Omental fat pad (tissue), 4 donors: Measurements from ENCODE around the gene FNBP1L. TPM values are rescaled to one million over a fixed set of nuclear protein-coding genes. Genes with fewer than 3 reads are reported as not detected.

Experiments
- ATAC-seq: fragments of 150-250 bp; one replicate; pipeline ENCODE4 v1.9.1; 2016; ENCODE audit warnings: mild to moderate bottlenecking, moderate library complexity; ENCODE audit not compliant: low FRiP score
- DNase-seq: peaks from one replicate; pipeline ENCODE4 v3.0.0-alpha.2; 2019; ENCODE audit warnings: low spot score
- total RNA-seq, 4 donors: library from RNA; depleted of rRNA; stranded (reverse); fragments of >200 nt; gene quantifications; one replicate each; pipeline ENCODE4 v1.1.0, GENCODE V29; 2016
- TF ChIP-seq, protein P1 (sequence below), 3 donors: fragments of 450-650 bp; IDR thresholded peaks; one replicate each; pipeline ENCODE4 v1.5.1; 2016 to 2017; ENCODE audit warnings: antibody characterized with exemption in 3 of 3, mild to moderate bottlenecking in 3 of 3, moderate library complexity in 2 of 3

Gene FNBP1L
- total RNA-seq, 4 donors from 2014 or later: 16.7 to 47.1 (median 27.7) TPM

DNA sequence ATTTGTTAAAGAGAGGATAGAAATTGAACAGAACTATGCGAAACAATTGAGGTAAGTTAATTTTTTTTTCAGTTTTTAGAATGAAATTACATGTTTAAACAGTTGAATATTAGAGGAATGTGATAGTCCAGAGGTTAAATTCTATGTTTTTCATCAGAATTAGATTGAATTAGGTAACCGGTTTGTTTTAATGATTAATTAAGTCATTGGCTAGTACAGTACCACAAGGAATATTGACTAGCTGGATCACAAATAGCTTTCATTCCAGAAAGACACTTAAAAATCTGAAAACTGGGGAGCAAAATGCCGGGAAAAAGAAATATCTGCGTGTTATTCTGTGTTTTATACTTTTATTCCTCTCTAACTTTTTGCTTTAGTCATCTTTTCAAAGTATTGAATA is 51.6 kb downstream of the FNBP1L start:
- DNase-seq (no peak), ATAC-seq (no peak)
- TF ChIP-seq, protein P1, sequence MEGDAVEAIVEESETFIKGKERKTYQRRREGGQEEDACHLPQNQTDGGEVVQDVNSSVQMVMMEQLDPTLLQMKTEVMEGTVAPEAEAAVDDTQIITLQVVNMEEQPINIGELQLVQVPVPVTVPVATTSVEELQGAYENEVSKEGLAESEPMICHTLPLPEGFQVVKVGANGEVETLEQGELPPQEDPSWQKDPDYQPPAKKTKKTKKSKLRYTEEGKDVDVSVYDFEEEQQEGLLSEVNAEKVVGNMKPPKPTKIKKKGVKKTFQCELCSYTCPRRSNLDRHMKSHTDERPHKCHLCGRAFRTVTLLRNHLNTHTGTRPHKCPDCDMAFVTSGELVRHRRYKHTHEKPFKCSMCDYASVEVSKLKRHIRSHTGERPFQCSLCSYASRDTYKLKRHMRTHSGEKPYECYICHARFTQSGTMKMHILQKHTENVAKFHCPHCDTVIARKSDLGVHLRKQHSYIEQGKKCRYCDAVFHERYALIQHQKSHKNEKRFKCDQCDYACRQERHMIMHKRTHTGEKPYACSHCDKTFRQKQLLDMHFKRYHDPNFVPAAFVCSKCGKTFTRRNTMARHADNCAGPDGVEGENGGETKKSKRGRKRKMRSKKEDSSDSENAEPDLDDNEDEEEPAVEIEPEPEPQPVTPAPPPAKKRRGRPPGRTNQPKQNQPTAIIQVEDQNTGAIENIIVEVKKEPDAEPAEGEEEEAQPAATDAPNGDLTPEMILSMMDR (IDR thresholded peaks at IDR 0.05): no peak

- DNase-seq (no peak), ATAC-seq (no peak)
- TF ChIP-seq, protein P1 (IDR thresholded peaks at IDR 0.05): no peak
These were observed 52.4 kb downstream of the FNBP1L start for GRCh38 chr1:93500275-93500674.

DNA sequence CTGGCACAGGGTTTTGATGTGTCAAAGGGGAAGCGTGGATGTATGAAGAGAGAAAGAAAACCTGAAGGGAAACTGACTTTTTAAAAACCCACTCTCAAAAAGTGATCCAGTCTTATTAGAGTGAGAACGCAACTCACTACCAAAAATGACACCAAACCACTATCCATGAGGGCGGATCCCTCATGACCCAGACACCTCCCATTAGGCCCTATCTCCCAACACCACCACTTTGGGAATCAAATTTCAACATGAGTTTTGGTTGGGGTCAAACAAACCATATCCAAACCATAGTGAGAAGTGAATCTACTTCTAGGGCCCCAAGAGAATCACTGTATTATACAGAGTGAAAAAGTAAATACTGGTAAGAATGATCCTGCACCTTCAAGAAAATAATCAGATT is 53.5 kb downstream of the FNBP1L start:
- TF ChIP-seq, protein P1 (IDR thresholded peaks at IDR 0.05): no peak
- DNase-seq: no peak
- ATAC-seq: no peak

- DNase-seq: no peak
- TF ChIP-seq, protein P1 (IDR thresholded peaks at IDR 0.05): no peak
- no peak for ATAC-seq
These were observed 54.0 kb downstream of the FNBP1L start for GRCh38 chr1:93501829-93502369.

GRCh38 chr1:93502571-93502970 is 54.7 kb downstream of the FNBP1L start:
- ATAC-seq (no peak), DNase-seq (no peak)
- TF ChIP-seq, protein P1 (IDR thresholded peaks at IDR 0.05): no peak

GRCh38 chr1:93503163-93503562 is 55.2 kb downstream of the FNBP1L start:
- DNase-seq: no peak
- no peak for ATAC-seq
- TF ChIP-seq, protein P1 (IDR thresholded peaks at IDR 0.05): no peak

DNA sequence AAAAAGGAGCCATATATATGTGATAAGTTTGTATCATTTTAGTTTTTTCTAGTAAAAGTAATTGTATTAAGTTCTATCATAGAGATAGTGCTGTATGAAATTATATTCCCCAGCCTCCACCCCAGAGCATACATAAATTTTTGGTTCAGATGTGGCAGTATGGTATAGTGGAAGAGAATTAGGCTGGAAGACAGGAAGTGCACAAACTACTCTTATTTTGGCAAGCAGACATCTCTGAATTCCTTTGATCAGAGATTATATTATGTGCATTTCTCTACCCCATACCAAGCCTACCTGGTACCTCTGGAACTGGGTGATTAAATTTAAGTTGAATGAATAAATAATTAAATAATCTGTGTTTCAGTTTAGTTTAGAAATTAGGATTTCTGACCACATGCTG is 55.9 kb downstream of the FNBP1L start:
- no peak for ATAC-seq
- TF ChIP-seq, protein P1 (IDR thresholded peaks at IDR 0.05): no peak

More for the DNA sequence above, 55.9 kb downstream of the FNBP1L start:
- no peak for DNase-seq
